Central memory CD8-positive, alpha-beta T cell (primary cell): ENCODE results near the gene PTCH2.
A peak's percentile ranks its signal among the peaks of the same experiment; 100 is the strongest.

Experiments used
- ATAC-seq: fragments of 150-1000 bp; cut with Tn5 transposase; replicated peaks from 2 replicates; pipeline ENCODE4 v1.10.0; 2022; ENCODE audit warnings: mild to moderate bottlenecking, moderate FRiP score, moderate number of reproducible peaks; ENCODE audit not compliant: poor library complexity, severe bottlenecking; ENCODE audit errors: extremely low read depth
- DNase-seq, 2 donors: peaks; one replicate each; pipeline ENCODE4 v3.0.0; 2021; ENCODE audit warnings: low spot score in 2 of 2
- H3K27ac Mint-ChIP-seq: one replicate; pipeline ENCODE4 v1.8.0; 2022; ENCODE audit warnings: low read depth, mild to moderate bottlenecking, moderate library complexity, mixed read lengths
- H3K27me3 Mint-ChIP-seq: one replicate; pipeline ENCODE4 v1.8.0; 2022; ENCODE audit warnings: mixed read lengths
- H3K36me3 Mint-ChIP-seq: one replicate; pipeline ENCODE4 v1.8.0; 2022; ENCODE audit warnings: mild to moderate bottlenecking, moderate library complexity, mixed read lengths; ENCODE audit not compliant: insufficient read depth
- H3K4me1 Mint-ChIP-seq: one replicate; pipeline ENCODE4 v1.8.0; 2022; ENCODE audit warnings: mixed read lengths
- H3K4me3 Mint-ChIP-seq: one replicate; pipeline ENCODE4 v1.8.0; 2022; ENCODE audit warnings: mild to moderate bottlenecking, moderate library complexity, mixed read lengths
- H3K9me3 Mint-ChIP-seq: one replicate; pipeline ENCODE4 v1.8.0; 2022; ENCODE audit warnings: mixed read lengths

Gene PTCH2

GRCh38 chr1:44842862-44843655, at the start of gene PTCH2:
Gene PTCH2, minus strand, starts transcription at chr1:44843253. Its CDS starts 321 bp downstream, at chr1:44842932.
- no peaks in the 10 kb centered on the region for H3K9me3 Mint-ChIP-seq
- no peak within 1 kb of the TSS for H3K27ac Mint-ChIP-seq
- ATAC-seq (peak; percentile 46), DNase-seq (no peak)
- peak within 1 kb of the TSS; percentile 54 for H3K4me3 Mint-ChIP-seq
- peaks cover 4% of the 10 kb centered on the region for H3K36me3 Mint-ChIP-seq
- H3K27me3 Mint-ChIP-seq = peaks cover 27% of the 10 kb centered on the region
- no peaks in the 10 kb centered on the region for H3K4me1 Mint-ChIP-seq

GRCh38 chr1:44890007-44890406, 47.0 kb upstream of the PTCH2 start:
- no peaks in the 10 kb centered on the region for H3K4me1 Mint-ChIP-seq
- no peak overlapping the region for H3K4me3 Mint-ChIP-seq
- peaks cover 8% of the 10 kb centered on the region for H3K36me3 Mint-ChIP-seq
- no peaks in the 10 kb centered on the region for H3K27me3 Mint-ChIP-seq
- DNase-seq (no peak), ATAC-seq (no peak)
- peaks cover 6% of the 10 kb centered on the region for H3K9me3 Mint-ChIP-seq
- H3K27ac Mint-ChIP-seq = no peak overlapping the region

GRCh38 chr1:44885406-44885805, 42.4 kb upstream of the PTCH2 start:
- Mint-ChIP-seq H3K9me3 (no peaks in the 10 kb centered on the region), H3K4me1 (no peaks in the 10 kb centered on the region), H3K27me3 (no peaks in the 10 kb centered on the region), H3K4me3 (no peak overlapping the region), H3K36me3 (peaks cover 13% of the 10 kb centered on the region), H3K27ac (no peak overlapping the region)
- DNase-seq (no peak), ATAC-seq (no peak)

GRCh38 chr1:44884746-44885145, 41.7 kb upstream of the PTCH2 start:
- H3K4me3 Mint-ChIP-seq = no peak overlapping the region
- H3K4me1 Mint-ChIP-seq = no peaks in the 10 kb centered on the region
- DNase-seq = no peak
- no peaks in the 10 kb centered on the region for H3K9me3 Mint-ChIP-seq
- no peaks in the 10 kb centered on the region for H3K27me3 Mint-ChIP-seq
- H3K27ac Mint-ChIP-seq = no peak overlapping the region
- no peak for ATAC-seq
- peaks cover 14% of the 10 kb centered on the region for H3K36me3 Mint-ChIP-seq

GRCh38 chr1:44881011-44881632, 38.1 kb upstream of the PTCH2 start:
- Mint-ChIP-seq H3K36me3 (peaks cover 13% of the 10 kb centered on the region), H3K27ac (no peak overlapping the region), H3K4me1 (no peaks in the 10 kb centered on the region), H3K9me3 (no peaks in the 10 kb centered on the region), H3K4me3 (no peak overlapping the region), H3K27me3 (no peaks in the 10 kb centered on the region)
- no peak for DNase-seq
- ATAC-seq = no peak

DNA sequence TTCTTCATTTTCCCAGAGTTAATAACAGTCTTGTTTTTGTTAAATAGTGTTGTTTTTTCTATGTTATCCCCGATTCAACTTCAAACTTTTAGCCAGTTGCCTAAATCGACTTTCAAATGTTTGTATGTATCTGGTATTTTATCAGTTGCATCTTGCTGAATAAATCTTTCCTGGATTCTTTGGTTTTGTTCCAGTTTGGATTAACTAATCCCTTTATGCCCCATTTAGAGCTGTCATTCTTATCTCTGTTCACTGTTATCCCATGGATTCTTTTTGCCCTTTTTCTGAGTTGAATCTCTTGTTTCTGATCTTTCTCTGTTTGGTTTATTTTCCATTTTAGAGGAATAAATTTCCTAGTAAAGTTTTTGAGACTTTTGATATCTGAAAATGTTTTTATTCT, 31.1 kb upstream of the PTCH2 start:
- no peak overlapping the region for H3K27ac Mint-ChIP-seq
- DNase-seq (no peak), ATAC-seq (no peak)
- no peaks in the 10 kb centered on the region for H3K27me3 Mint-ChIP-seq
- no peak overlapping the region for H3K4me3 Mint-ChIP-seq
- H3K36me3 Mint-ChIP-seq = peaks cover 20% of the 10 kb centered on the region
- no peaks in the 10 kb centered on the region for H3K9me3 Mint-ChIP-seq
- no peaks in the 10 kb centered on the region for H3K4me1 Mint-ChIP-seq

DNA sequence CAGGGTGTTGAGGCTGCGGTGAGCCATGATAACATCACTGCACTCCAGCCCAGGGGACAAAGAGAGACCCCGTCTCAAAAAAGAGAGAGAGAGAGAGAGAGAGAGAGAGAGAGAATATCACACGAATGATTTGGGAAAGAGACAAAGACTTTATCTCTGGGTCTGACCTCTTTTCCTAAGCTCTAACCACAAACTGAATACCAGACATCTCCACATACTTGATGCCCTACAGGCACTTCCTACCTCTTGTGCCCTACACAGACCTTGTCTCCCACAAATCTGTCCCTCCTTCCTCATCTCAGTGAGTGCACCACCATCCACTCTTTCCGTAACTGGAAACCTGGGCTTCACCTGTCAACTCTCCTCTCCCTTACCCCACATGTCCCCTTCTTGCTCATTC, 27.0 kb upstream of the PTCH2 start:
- Mint-ChIP-seq H3K9me3 (no peaks in the 10 kb centered on the region), H3K4me3 (no peak overlapping the region), H3K27ac (no peak overlapping the region), H3K4me1 (no peaks in the 10 kb centered on the region), H3K36me3 (peaks cover 17% of the 10 kb centered on the region), H3K27me3 (no peaks in the 10 kb centered on the region)
- DNase-seq (no peak), ATAC-seq (no peak)

GRCh38 chr1:44867801-44868200, 24.7 kb upstream of the PTCH2 start:
- Mint-ChIP-seq H3K9me3 (no peaks in the 10 kb centered on the region), H3K4me1 (no peaks in the 10 kb centered on the region), H3K27ac (no peak overlapping the region), H3K4me3 (no peak overlapping the region), H3K27me3 (no peaks in the 10 kb centered on the region), H3K36me3 (peaks cover 8% of the 10 kb centered on the region)
- ATAC-seq (no peak), DNase-seq (no peak)

GRCh38 chr1:44862829-44863401, 19.9 kb upstream of the PTCH2 start:
- Mint-ChIP-seq H3K4me3 (no peak overlapping the region), H3K27me3 (no peaks in the 10 kb centered on the region), H3K9me3 (no peaks in the 10 kb centered on the region), H3K27ac (no peak overlapping the region), H3K36me3 (peaks cover 6% of the 10 kb centered on the region), H3K4me1 (no peaks in the 10 kb centered on the region)
- ATAC-seq (no peak), DNase-seq (no peak)

GRCh38 chr1:44860891-44861425, 17.9 kb upstream of the PTCH2 start:
- Mint-ChIP-seq H3K27me3 (no peaks in the 10 kb centered on the region), H3K9me3 (no peaks in the 10 kb centered on the region), H3K4me1 (no peaks in the 10 kb centered on the region), H3K4me3 (no peak overlapping the region), H3K36me3 (peaks cover 13% of the 10 kb centered on the region), H3K27ac (peak overlapping the region; percentile 16)
- ATAC-seq (no peak), DNase-seq (no peak)

- H3K36me3 Mint-ChIP-seq = peaks cover 12% of the 10 kb centered on the region
- no peak overlapping the region for H3K27ac Mint-ChIP-seq
- H3K27me3 Mint-ChIP-seq = no peaks in the 10 kb centered on the region
- no peak overlapping the region for H3K4me3 Mint-ChIP-seq
- DNase-seq (no peak), ATAC-seq (no peak)
- no peaks in the 10 kb centered on the region for H3K9me3 Mint-ChIP-seq
- no peaks in the 10 kb centered on the region for H3K4me1 Mint-ChIP-seq
Measured at GRCh38 chr1:44860331-44860730, 17.3 kb upstream of the PTCH2 start.

DNA sequence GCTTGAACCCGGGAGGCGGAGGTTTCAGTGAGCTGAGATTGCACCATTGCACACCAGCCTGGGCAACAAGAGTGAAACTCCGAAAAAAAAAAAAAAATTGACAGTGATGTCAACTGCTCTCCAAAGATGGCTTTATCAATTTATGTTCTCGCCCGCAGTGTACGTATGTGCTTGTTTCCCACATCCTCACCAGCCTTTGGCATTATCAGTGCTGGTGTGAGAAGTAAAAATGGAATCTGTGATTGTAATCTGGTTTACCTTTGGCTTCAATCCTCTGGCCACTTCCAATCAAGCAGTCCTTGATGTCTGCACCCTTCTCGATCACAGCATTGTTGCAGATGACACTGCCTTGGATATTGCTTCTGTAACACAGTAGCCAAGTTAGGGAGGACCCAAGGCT, 14.4 kb upstream of the PTCH2 start:
- DNase-seq (no peak), ATAC-seq (no peak)
- Mint-ChIP-seq H3K4me1 (no peaks in the 10 kb centered on the region), H3K27me3 (no peaks in the 10 kb centered on the region), H3K36me3 (peaks cover 20% of the 10 kb centered on the region), H3K4me3 (no peak overlapping the region), H3K27ac (no peak overlapping the region), H3K9me3 (no peaks in the 10 kb centered on the region)

DNA sequence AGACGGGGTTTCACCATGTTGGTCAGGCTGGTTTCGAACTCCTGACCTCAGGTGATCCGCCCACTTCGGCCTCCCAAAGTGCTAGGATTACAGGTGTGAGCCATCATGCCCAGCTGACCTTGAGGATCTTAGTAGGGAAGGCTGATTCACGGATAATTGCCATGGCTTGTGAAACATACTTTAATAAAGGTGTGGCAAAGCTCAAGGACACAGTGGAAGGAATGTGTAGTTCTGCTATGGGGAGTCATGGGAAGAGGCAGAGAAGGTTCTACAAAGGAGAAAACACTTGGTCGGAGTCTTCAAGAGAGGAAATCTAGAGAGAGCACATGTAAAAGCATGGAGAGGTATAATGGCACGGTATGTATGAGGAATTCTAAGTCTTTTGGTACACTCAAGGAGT, 12.7 kb upstream of the PTCH2 start:
- peaks cover 20% of the 10 kb centered on the region for H3K36me3 Mint-ChIP-seq
- H3K9me3 Mint-ChIP-seq = no peaks in the 10 kb centered on the region
- no peak overlapping the region for H3K27ac Mint-ChIP-seq
- DNase-seq (no peak), ATAC-seq (no peak)
- no peak overlapping the region for H3K4me3 Mint-ChIP-seq
- H3K4me1 Mint-ChIP-seq = no peaks in the 10 kb centered on the region
- H3K27me3 Mint-ChIP-seq = no peaks in the 10 kb centered on the region
